ENCODE measurements around the gene PTPRN2.
"Not testable (repeated sequence)": the region's sequence is repeated elsewhere in the genome, so short reads cannot be mapped to it uniquely, and the experiment has no call there.

Gene PTPRN2

DNA sequence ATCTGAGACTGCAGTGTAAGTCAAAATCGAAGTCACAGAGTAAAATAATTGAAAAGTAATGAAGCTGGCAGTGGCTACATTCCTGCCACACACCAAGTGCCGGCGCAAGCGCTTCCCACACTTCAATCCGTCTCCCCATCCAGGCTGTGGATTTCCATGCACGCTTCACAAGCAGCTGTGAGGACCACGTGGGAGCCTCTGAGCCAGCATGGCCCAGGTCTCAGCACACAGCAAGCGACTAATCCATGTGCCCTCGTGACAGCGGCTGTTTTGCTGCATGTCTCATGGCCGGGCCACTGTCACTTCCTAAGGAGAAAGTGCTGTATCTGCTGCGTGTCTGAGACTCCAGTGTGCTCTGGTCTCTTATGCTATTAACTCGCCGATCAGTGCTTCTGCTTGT is 683.9 kb downstream of the PTPRN2 start:
- peak in 1 of 2 experiments; percentile 40 for DNase-seq

GRCh38 chr7:157903296-157903695 is 684.3 kb downstream of the PTPRN2 start:
- DNase-seq, result no peak

DNA sequence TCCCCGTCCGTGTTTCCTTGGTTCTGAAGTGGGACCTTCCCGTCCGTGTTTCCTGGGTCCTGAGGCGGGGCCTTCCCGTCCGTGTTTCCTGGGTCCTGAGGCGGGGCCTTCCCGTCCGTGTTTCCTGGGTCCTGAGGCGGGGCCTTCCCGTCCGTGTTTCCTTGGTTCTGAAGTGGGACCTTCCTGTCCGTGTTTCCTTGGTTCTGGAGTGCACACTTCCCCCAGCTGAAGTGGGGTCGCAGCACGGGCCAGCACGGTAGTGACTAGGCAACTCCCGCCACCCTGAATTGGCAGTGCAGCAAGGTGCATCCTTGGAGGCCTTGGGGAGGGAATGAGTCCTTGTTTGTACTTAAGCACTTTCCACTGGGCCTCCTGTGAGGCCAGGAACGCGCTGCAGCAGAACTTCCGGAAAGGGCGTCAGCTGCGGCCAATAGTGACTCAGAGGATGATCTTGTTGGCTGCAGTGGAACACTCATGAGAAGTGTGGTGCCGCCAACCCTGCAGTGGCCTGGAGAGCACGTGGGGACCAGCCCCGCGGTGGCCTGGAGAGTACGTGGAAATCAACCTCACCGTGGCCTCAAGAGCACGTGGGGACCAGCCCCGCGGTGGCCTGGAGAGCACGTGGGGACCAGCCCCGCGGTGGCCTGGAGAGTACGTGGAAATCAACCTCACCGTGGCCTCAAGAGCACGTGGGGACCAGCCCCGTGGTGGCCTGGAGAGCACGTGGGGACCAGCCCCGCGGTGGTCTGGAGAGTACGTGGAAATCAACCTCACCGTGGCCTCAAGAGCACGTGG is 685.6 kb downstream of the PTPRN2 start:
- not testable (repeated sequence) for DNase-seq

DNA sequence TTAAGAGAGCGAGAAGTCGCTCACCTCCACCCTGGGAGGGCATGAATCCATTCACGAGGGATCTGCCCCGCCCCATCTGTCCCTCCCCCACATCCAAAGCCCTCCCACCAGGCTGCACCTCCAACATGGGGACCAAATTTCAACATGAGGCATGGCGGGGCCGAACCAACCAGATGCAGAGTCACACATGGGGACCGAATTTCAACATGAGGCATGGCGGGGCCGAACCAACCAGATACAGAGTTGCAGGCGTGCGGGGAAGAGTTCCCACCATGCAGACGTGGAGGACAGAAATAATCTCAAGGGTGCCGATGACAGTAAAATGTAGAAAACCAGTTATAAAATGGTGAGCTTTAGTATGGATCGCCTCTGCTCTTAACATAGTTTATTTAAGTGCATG is 686.5 kb downstream of the PTPRN2 start:
- DNase-seq, result no peak

- DNase-seq, result no peak
These were observed 687.1 kb downstream of the PTPRN2 start for GRCh38 chr7:157900556-157900955.

- DNase-seq, result no peak
These were observed 687.6 kb downstream of the PTPRN2 start for GRCh38 chr7:157900011-157900410.

- peak; percentile 57 to 73 for DNase-seq
These were observed 688.7 kb downstream of the PTPRN2 start for GRCh38 chr7:157898802-157899505.

- no peak for DNase-seq
These were observed 689.4 kb downstream of the PTPRN2 start for GRCh38 chr7:157898261-157898660.

DNA sequence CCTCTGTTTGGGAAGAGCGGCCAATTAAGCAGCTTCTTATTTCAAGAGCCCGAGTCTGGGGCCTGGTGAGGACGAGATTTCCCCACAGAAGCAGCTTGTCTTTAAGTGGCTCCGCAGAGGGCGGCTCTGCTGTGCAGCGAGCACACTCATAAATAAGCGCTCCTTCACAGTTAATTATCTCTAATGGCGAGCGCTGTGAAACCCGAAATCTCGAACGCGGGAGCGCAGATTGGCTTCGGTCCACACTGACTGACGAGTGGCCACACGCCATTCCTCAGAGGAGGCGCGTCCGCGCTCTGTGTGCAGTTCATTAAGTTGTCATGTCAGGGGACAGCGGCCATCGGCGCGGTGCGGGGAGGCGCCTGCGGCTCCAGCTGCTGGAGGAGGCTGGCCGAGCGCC is 689.9 kb downstream of the PTPRN2 start:
- DNase-seq, result peak; percentile 80 to 93

DNA sequence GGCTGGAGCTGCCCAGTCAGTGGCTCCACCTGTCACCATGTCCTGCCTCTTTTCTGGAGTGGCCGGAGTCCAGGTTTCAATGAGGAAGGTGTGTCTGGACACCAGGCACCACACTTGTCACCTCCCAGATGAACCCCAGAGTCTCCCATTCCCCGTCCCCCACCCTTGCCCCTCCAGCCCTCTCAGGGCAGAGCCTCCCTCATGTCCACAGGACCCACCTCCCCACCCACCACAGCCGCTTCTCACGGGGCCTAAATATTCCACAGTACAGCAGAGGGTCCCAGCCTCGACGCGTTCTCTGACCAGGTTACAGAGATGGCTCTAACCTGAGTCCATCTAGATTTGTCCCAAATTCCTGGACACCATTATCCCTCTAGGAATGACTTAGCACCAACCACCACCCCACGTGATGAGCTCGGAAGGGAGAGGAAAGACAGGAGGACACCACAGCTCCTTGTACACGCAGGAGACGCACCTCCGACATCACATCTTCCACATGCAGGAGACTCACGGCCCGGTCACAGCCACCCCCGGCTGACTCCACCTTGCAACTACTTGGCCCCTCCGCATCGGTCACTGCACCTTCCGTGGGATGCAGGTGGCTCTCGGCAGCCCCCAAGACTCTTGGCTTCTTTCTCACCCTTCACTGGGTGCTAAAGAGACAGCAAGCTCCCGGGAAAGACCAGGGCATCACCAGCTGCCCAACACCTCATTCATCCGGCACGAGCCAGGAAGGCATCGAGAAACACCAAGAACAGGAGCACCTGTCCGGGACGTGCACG is 690.7 kb downstream of the PTPRN2 start:
- DNase-seq, result no peak

DNA sequence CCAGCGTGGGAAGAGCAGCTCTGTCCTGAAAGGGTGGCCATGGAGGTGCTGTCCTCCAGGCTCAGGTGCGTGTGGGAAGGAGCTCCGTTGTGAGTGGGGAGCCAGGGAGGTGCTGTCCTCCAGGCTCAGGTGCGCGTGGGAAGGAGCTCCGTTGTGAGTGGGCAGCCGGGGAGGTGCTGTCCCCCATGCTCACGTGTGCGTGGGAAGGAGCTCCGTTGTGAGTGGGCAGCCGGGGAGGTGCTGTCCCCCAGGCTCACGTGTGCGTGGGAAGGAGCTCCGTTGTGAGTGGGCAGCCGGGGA is 691.3 kb downstream of the PTPRN2 start:
- not testable (repeated sequence) for DNase-seq

GRCh38 chr7:157895520-157896375 is 691.9 kb downstream of the PTPRN2 start:
- no peak for DNase-seq

DNA sequence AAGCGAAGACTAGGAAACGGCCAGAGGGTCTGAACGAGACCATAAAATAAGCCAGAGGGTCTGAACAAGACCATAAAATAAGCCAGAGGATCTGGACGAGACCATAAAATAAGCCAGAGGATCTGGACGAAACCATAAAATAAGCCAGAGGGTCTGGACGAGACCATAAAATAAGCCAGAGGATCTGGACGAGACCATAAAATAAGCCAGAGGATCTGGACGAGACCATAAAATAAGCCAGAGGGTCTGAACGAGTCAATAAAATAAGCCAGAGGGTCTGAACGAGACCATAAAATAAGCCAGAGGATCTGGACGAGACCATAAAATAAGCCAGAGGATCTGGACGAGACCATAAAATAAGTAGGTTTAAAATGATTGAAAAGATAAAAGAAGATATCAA is 692.5 kb downstream of the PTPRN2 start:
- DNase-seq, result not testable (repeated sequence)

- no peak for DNase-seq
These were observed 694.0 kb downstream of the PTPRN2 start for GRCh38 chr7:157893535-157894044.

DNA sequence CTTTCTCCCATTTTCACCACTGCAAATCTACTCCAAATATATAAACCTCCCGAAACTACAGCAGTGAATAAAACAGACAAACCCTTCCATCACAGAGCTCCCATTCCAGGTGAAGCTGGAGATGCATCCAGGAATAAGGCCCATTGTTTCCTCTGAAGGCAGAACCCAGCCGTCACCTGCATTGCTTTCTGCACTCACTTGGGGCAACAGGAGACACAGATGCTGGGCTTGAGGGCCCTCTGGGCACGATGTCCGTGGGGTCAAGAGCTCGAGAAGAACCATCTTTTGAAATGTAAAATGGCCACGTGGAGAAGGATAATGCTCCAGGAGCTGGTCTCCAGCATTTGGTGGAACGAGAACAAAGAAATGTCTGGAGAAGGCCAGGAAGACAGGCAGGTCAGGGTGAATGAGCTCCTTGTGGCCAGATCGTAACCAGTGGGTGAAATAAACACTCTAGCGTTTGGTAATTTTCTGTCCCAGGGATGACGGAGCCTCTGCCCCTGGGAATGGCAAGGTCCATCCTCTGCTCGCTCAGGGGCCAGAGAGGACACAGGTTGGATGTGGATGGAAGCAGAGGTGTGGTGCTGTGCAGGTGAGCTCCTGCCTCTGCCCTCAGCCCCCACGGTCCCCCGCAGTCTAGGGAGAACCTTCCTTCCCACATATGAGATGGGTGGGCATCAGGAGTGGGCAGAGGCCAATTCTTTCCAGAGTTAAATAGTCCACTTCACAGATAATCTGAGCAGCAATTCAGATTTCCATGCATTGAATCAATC is 694.7 kb downstream of the PTPRN2 start:
- DNase-seq, result no peak

DNA sequence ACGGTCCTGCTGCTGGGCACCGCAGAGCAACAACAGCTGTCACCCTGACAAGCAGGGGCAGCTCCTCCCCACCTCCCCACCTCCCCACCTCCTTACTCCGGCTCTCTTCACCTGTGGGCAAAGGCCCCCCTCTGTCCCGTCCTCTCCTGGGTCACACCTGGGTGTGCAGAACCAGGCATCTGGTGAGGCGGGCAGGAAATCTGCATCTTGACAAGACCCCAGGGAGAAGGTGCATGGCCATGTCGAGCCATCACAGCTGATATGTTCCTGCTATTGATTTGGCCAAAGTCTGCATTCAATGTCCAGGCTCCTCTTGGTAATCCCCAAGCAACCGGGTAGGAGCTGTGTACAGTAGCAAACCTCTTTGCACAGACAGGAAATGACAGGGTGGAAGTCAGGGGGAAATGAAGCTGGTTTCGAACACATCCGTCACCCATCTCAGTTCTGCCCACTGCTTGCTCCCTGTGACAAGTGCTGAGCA is 696.7 kb downstream of the PTPRN2 start:
- no peak for DNase-seq

DNA sequence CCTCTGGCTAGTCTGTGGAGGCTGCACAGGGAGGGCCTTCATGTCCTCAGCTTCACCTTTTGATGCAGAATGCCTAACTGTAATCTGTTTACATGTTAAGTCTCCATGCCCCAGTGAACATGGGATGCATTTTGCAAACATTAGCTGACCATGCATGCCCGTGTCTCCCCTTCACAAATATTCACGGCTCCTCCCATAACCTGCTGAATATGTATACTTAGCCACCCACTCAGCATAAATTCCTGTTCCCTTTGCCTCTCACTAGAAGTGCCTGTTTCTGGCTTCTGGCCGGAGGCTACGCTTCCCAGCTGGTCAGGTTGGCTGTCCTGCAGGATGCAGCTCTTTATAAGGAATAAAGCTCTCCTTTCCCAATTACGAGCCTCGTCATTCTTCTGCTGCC is 698.1 kb downstream of the PTPRN2 start:
- no peak for DNase-seq

- no peak for DNase-seq
These were observed 699.0 kb downstream of the PTPRN2 start for GRCh38 chr7:157888579-157888978.

- DNase-seq, result no peak
These were observed 700.2 kb downstream of the PTPRN2 start for GRCh38 chr7:157887400-157887799.

- DNase-seq, result no peak
These were observed 700.9 kb downstream of the PTPRN2 start for GRCh38 chr7:157886711-157887110.

- no peak for DNase-seq
These were observed 701.4 kb downstream of the PTPRN2 start for GRCh38 chr7:157886266-157886665.

DNA sequence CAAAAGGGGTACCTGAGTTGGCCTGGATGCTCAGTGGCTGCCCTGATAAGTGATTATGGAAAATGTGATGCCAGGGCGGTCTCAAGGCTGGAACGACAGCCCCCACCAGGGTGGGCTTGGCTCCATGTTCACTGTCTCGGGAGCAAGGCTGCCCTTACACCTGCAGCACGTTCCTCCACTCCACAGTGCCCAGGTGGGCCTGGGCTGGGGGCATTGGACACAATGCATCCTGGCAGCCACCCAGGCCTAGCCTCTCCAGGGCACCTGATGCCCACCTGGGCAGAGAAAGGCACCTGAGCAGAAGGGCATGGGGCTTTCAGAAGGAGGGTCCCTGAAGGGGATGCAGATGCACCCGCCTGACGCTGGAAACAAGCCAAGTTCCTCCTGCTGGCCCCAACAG is 702.5 kb downstream of the PTPRN2 start:
- DNase-seq, result no peak

Data from NCI-H524 (cell line).